ENCODE data around the gene COG4.

Gene COG4

DNA sequence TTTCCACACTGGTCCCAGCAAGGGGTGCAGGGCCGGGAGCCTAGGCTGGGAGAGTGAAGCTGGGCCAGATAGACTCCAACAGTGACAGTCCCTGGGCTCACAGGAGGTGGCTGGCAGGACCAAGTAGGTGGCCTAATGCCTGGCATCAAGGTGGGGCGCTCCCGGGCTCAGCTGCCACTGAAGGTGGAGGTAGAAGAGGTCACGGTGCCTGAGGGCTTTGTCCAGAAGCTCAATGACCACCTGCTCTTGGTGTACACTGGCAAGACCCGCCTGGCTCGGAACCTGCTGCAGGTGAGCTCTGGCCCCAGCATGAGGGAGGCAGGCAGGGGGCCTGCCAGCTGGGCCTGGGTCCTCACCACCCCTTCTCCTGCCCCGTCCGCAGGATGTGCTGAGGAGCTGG, 45.2 kb downstream of the COG4 start:
- DNase-seq: no peak

DNA sequence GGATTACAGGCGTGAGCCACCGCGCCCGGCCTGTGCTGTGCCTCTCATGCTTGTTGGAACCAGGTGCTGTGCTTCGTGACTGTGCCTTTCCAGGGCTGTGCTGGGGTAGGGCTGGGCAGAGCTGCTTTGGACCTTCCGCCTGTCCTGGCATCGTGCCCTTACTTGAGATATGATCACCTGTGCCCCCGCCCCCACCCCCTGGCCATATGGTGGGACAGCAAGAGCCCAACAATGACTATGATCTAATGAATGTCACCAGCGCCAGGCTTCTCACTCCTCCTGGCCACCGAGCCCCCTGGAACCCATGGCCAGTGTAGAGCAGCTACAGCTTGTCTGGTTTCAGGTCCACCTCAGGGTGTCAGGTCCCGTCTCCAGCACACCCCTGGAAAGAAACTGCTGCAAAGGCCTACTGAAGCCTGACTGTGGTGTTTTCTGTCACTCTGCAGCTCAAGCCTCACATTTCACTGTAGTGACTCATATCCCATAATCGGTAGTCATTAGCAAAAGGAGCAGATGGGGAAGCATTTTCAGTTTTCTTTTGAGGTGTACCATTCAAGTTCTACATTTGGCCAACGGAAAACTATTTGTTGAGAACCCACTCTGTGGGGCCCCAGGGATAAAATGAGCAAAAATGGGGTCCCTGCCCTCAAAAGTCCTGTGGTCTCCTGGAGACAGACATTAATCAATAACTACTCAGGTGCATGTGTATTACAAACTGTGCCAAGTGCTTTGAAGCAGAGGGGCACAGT, 46.9 kb downstream of the COG4 start:
- no peak for DNase-seq

DNA sequence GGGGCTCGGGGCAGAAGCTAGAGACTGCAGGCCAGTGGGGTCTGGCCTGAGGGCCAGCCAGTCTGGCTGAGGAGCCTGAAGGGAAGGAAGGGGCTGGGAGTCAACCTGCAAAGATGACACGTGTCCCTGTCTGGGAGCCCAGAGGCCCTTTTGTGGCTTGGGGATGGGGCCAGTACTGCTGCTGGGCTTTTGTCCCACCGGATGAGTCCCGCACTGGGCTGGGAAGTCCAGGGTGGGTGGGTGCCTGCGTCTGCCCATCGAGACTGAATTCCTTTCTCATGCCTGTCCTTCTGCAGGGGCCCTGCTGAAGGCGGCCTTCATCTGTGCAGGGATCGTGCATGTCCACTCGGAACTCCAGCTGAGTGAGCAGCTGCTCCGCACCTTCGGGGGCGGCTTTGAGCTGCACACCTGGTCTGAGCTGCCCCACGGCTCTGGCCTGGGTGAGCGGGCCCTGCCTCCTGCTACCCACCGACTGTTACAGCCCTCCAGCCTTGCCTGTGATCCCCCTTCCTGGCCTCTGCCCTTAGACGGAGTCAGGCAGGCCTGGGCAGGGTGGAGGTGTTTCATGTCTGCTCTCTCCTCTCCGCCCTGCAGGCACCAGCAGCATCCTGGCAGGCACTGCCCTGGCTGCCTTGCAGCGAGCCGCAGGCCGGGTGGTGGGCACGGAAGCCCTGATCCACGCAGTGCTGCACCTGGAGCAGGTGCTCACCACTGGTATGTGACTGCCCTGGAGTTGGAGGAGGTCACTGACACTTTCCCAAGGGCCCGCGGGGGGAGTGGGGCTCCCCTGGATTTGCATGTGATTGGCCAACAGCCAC, 48.1 kb downstream of the COG4 start:
- DNase-seq: no peak

DNA sequence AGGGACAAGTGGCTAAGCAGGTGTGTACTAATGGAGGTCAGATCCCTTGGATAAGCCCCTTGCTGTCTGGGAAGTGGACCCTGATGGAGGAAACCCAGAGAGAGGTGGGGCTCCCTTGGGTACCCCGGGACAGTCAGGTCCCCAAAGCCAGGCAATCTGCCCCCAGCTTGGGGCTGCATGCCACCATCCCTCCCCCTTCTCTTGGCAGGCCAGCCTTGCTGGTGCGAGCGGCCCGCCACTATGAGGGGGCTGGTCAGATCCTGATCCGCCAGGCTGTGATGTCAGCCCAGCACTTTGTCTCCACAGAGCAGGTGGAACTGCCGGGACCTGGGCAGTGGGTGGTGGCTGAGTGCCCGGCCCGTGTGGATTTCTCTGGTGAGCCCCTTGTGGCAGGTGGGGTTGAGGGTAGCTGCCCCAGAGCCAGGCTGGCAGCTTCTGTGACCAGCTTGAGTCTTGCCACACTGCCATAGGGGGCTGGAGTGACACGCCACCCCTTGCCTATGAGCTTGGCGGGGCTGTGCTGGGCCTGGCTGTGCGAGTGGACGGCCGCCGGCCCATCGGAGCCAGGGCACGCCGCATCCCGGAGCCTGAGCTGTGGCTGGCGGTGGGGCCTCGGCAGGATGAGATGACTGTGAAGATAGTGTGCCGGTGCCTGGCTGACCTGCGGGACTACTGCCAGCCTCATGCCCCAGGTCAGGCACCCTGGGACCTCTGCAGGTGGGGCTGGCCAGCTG, 48.9 kb downstream of the COG4 start:
- no peak for DNase-seq

DNA sequence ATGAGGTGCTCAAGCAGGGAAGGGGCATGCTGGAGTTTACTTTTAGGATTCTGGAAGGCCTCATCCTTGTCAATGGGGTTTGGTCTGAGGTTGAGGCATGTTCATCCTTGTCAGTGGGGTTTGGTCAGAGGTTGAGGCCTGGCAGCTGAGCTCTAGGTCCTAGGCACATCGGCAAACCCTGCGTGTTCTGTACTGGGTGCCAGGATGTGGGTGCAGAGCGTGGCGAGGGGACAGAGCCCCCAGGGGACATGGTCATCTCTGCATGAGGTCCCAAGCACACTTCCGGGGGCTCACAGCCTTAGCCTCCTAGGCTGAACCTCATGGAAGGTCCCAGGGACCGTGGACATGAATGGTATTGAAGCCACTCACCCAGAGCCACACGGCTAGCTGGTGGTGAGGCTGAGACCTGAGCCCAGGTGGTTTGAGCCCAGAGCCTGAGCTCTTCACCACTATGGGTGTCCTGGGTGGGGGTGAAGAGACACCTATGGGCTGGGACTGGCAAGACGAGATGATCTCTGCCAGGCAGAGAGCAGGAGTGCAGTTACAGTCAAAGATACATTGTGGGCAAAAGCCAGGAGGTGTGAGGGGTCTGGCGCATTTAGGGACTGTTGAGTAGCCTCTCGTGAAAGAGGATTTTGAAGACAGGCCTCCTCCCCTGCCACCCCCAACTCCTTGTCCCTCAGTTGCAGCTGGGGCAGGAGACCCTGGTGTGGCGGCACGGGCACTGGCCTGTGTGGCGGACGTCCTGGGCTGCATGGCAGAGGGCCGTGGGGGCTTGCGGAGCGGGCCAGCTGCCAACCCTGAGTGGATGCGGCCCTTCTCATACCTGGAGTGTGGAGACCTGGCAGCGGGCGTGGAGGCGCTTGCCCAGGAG, 49.7 kb downstream of the COG4 start:
- DNase-seq: no peak

DNA sequence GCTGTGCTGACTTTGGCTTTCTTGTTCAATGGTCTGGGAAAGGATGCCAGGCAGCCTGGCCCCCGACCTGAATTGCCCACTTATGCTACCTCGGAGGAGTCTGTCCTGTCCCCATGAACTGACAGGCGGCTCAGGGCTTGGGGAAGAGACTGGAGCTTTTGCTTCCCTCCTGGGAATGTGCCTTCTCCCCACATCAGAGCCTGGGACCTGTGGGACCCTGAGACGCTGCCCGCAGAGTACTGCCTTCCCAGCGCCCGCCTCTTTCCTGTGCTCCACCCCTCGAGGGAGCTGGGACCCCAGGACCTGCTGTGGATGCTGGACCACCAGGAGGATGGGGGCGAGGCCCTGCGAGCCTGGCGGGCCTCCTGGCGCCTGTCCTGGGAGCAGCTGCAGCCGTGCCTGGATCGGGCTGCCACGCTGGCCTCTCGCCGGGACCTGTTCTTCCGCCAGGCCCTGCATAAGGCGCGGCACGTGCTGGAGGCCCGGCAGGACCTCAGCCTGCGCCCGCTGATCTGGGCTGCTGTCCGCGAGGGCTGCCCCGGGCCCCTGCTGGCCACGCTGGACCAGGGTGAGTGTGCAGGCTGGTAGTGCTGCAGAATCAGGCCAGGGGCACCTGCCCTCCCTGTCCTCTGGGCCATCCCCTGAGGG, 50.4 kb downstream of the COG4 start:
- no peak for DNase-seq

DNA sequence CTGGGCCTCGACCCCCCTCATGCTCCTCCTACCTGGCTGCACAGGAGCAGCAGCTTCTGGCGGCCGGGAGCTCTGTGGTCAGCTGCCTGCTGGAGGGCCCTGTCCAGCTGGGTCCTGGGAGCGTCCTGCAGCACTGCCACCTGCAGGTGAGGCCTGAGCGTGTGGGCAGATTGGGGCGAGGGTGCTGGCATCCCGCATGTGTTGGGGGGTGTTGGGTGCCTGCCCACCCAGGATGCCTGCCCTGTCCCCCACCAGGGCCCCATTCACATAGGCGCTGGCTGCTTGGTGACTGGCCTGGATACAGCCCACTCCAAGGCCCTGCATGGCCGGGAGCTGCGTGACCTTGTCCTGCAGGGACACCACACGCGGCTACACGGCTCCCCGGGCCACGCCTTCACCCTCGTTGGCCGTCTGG, 52.4 kb downstream of the COG4 start:
- DNase-seq: no peak

DNA sequence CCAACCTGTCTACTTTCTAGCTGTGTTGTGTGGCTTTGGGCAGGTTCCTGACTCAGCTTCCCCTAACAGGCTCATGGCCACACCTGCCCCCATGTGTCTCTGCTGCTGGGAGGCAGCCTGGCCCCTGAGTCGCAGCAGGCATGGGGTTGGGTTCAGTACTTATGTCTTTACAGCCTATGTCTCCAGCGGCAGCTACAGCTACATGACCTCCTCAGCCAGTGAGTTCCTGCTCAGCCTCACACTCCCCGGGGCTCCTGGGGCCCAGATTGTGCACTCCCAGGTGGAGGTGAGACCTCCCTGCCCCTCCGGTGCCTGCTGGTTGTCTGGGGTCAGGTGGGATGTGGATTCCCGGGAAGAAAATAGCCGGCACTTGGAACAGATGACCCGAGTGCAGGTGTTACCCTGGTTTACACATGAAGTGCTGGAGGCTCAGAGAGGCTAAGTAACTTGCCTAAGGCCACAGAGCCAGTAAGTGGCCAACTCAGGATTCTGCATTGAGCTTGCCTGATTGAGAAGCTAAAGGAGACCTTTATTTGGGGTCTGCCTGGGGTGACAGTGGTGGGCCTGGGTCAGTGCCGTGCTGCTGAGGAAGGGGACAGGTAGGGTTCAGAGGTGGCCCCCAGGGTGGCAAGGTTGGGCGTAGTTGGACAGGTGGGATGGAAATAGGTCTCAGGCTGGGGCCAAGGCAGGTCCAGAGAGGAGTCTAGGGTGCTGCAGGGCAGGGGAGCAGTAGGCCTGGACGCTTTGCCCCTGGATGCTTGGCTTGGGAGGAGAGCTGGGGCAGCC, 53.0 kb downstream of the COG4 start:
- DNase-seq: no peak

DNA sequence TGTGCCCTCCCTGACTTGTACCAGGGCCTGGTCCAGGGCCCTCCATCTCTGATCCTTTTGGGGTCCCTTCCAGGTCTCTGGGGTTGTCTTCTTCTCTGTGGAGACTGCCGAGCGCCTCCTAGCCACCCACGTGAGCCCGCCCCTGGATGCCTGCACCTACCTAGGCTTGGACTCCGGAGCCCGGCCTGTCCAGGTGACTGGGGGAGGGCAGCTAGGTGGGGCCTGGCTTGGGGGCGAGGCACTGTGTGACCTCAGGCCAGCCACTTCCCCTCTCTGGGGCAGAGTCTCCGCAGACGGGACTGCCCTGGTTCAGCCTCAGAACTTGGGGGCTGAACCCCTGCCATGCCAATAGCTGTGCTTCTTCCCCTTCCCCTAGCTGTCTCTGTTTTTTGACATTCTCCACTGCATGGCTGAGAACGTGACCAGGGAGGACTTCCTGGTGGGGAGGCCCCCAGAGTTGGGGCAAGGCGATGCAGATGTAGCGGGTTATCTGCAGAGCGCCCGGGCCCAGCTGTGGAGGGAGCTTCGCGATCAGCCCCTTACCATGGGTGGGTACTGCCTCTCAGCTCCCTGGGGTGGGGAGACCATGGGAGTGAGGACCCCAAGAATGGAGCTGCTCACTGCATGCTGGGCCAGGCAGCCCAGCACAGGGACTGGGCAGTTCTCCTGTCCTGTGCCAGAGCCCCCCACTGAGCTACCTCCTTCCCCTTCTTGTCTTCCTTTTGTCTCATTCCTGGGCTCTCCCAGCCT, 54.4 kb downstream of the COG4 start:
- no peak for DNase-seq

DNA sequence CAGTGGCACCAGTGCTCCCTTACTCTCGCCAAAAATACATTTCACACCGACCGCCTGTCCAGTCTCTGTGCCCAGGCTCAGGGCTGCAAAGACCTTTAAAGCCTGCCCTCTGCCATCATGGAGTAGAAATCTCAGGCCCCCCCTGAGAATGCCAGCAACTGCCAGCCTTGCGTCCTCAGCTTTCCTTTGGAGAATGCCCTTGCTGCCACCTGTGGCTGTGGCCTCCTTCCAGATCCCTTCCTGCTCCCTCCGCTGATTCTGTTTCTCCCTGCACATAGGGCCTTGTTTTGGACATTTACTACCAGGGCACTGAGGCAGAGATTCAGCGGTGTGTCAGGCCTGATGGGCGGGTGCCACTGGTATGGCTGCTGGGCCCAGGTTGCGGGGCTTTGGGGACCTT, 55.7 kb downstream of the COG4 start:
- DNase-seq: no peak

DNA sequence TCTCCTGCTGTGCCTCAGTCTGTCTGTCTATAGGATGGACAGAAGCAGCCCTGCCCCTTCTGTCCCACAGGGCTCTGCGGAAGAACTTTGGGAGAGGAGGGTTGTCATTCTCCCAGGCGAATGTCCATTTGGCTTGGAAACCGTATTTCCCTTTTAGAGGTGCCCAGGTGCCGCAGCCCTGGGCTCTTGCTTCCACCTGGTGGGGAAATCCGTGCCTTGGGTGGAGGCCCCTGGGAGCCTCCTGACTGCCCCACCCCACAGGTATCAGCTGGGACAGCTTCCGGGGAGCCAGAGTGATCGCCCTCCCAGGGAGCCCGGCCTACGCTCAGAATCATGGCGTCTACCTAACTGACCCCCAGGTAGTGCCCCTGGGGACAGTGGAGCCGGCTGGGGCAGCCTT, 56.2 kb downstream of the COG4 start:
- DNase-seq: no peak

DNA sequence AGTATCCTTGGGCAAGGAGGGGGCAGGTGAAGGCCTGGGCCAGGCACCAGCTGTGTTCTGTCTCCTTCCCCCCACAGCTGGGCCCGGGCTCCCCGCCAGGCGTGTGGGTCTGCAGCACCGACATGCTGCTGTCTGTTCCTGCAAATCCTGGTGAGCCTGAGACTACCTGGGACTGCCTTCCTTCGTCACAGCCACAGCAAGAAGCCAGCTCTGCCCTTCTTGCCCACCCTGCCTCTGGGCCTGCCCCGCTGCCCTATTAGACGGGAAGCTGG, 56.6 kb downstream of the COG4 start:
- DNase-seq: no peak

DNA sequence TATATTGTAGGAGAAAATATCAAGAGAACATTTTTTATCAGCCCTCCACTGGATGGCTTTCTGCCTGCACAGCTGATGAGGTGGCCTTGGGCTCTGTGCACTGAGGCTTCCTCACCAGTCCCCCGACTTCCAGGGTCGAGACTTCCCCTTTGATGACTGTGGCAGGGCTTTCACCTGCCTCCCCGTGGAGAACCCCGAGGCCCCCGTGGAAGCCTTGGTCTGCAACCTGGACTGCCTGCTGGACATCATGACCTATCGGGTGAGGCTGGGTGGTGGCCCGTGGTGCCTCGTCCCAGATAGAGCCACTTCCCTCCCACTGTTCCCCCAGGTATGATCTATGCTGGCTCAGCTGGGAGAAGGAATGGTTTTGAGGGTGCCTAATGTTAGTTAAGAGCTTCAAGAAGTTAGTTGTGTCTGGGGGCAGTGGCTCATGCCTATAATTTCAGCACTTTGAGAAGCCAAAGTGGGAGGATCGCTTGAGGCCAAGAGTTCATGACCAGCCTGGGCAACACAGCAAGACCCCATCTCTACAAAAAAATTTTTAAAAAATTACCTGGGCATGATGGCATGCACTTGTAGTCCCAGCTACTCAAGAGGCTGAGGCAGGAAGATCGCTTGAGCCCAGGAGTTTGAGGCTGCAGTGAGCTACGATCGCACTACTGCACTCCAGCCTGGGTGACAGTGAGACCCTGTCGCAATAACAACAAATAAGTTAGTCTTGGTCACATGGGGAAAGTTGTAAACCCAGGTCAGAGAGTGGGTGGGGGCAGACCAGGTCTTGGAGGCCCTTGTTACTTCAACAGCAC, 57.2 kb downstream of the COG4 start:
- no peak for DNase-seq

DNA sequence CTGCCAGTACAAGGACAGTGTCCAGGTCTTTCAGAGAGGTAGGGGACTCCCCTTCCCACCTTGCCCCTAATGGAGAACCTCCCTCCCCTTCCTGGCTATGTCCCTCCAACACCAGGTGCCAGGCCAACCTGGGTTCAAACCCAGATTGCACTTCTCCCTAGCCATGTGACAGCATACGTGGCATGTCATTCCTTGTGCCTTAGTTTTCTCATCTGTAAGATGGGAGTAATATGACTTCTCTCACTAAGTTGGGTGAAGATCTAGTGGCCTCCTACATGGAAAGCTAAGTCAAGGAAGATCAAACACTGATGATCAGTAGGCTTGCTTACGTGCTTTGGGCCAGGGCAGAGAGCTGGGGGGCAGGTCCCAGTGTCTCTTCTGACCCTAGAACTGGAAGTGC, 60.1 kb downstream of the COG4 start:
- no peak for DNase-seq

DNA sequence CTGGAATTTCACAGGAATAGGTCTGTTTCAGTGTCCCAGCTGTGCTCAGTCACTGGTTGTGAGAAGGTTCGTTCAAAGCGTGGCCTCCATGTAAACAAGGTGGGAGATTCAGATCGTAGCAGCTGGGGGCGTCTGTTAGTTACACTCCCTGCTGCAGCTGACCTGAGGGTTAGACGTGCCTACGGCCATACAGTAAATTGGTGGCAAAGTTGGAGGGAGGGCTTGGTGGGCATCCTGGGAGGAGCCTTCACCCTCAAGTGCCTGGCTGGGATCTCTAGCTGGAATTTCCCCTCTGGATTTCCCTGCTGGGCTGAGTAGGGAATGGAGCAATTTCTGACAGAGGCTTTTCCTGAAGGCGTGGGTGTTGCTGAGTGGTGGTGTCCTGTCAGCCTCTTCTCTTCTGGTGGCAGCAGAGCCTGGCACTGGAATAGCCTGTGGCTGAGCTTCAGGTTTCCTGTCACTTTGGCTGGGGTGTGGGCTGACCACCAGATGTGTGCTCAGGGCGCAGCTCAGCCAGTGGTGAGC, 62.6 kb downstream of the COG4 start:
- no peak for DNase-seq

DNA sequence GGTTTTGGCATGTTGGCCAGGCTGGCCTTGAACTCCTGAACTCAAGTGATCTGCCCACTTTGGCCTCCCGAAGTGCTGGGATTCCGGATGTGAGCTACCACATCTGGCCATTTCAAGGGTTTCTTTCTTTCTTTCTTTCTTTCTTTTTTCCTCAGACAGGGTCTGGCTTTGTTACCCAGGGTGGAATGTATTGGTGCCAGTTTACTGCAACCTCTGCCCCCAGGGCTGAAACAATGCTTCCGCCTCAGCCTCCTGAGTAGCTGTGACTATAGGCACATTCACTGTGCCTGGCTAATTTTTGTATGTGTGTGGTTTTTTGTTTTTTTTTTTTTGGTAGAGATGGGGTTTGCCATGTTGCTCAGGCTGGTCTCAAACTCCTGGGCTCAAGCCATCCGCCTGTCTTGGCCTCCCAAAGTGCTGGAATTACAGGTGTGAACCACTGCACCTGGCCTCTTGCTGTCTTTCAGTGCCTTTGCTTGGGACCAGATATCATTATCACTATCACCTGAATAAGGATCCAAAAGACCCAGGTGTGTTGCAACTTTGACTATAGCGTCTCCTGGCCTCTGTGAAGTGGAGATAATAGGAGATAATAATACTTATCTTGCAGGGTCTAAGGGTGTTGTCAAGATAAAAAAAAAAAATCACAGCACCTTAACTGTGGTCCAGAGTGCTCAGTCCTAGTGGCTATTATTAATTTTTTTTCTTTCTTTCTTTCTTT, 65.7 kb downstream of the COG4 start:
- no peak for DNase-seq

DNA sequence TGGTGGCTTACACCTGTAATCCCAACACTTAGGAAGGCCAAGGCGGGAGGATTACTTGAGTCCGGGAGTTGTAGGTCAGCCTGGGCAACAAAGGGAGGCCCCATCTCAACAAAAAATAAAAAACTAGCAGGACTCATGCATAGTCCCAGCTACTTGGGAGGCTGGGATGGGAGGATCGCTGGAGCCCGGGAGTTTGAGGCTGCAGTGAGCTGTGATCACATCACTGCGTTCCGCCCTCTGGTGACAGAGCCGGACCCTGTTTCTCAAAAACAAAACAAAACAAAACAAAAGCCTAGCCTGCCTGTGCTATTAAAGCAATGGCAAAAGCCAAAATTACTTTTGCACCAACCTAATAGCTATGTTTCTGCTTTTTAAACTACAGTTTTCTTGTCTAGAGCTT, 67.4 kb downstream of the COG4 start:
- no peak for DNase-seq

DNA sequence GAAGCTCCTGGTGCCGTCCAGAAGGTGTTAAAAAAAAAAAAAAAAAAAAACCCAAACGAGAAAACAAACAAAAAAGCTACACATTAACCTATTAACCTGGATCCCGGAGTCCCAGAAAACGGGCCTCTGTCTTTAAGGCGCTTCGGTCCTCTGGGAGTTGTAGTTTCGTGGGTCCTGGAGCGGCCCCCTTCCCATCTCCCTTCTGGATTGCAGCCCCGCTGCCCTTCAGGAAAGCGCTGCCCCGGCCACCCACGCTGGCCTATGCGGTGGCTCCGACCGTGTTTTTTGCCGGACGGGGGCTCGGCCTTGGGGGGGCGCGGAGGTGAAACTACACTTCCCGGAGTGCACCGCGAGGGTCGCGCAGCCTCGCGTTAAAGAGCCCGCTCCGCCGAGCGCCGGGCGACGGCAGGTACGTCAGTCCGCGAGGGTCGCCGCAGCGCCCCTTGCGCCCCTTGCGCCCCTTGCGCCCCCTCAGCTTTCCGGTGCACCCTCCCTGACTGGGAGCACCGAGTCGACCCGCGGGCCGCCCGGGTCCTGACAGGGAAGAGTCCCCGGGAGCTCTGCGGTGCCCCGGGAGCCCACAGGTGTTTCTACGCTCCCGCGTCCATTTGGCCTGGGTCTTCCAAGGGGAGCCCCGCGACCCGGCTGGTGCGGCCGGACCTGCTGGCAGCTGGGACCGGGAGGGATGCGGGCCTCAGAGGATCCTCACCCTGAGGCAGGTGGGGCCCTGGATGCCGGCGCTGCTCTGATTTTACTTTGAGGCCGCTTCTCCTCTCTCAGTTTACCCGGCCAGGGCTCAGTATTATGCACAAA, 68.9 kb downstream of the COG4 start, which contains the start of gene FCSK:
TSS of gene FCSK (plus strand) at position 374 of the 813 bp plus-strand sequence. CDS start 8,596 bp downstream, outside the sequence.
- no peak for DNase-seq

Measured in NCI-H2029 (cell line).